Activated naive CD4-positive, alpha-beta T cell treated with anti-CD3 and anti-CD28 coated beads, Interleukin-2, amount 50 U/mL, for 24 hours (primary cell): ENCODE results near the gene UBAC1.

Experiments used
- H3K27ac Mint-ChIP-seq: one replicate; pipeline ENCODE4 v1.8.0; 2021; ENCODE audit warnings: mild to moderate bottlenecking, mixed read lengths
- H3K27me3 Mint-ChIP-seq: one replicate; pipeline ENCODE4 v1.8.0; 2021; ENCODE audit warnings: mixed read lengths
- H3K36me3 Mint-ChIP-seq: one replicate; pipeline ENCODE4 v1.8.0; 2021; ENCODE audit warnings: mixed read lengths
- H3K4me1 Mint-ChIP-seq: one replicate; pipeline ENCODE4 v1.8.0; 2021; ENCODE audit warnings: mixed read lengths
- H3K4me3 Mint-ChIP-seq: one replicate; pipeline ENCODE4 v1.8.0; 2021; ENCODE audit warnings: mild to moderate bottlenecking, mixed read lengths
- H3K9me3 Mint-ChIP-seq: one replicate; pipeline ENCODE4 v1.8.0; 2021; ENCODE audit warnings: mixed read lengths

UBAC1 gene

GRCh38 chr9:135886147-135886981 is 74.8 kb downstream of the UBAC1 start:
- Mint-ChIP-seq H3K4me3 (peak overlapping the region; percentile 82), H3K27ac (peak overlapping the region; percentile 79), H3K4me1 (peaks cover 77% of the 10 kb centered on the region), H3K9me3 (no peaks in the 10 kb centered on the region), H3K27me3 (no peaks in the 10 kb centered on the region), H3K36me3 (no peaks in the 10 kb centered on the region)

GRCh38 chr9:135885100-135885853 is 75.9 kb downstream of the UBAC1 start:
- Mint-ChIP-seq H3K27ac (peak overlapping the region; percentile 46), H3K9me3 (no peaks in the 10 kb centered on the region), H3K4me3 (peak overlapping the region; percentile 11)

GRCh38 chr9:135884328-135885035 is 76.7 kb downstream of the UBAC1 start:
- Mint-ChIP-seq H3K9me3 (no peaks in the 10 kb centered on the region), H3K36me3 (peaks cover 1% of the 10 kb centered on the region), H3K4me3 (no peak overlapping the region), H3K4me1 (peaks cover 66% of the 10 kb centered on the region), H3K27me3 (no peaks in the 10 kb centered on the region), H3K27ac (no peak overlapping the region)

More at GRCh38 chr9:135885100-135885853, 75.9 kb downstream of the UBAC1 start:
- peaks cover 67% of the 10 kb centered on the region for H3K4me1 Mint-ChIP-seq
- no peaks in the 10 kb centered on the region for H3K27me3 Mint-ChIP-seq
- no peaks in the 10 kb centered on the region for H3K36me3 Mint-ChIP-seq

- Mint-ChIP-seq H3K4me1 (peaks cover 63% of the 10 kb centered on the region), H3K27me3 (no peaks in the 10 kb centered on the region)
These were observed 77.6 kb downstream of the UBAC1 start for GRCh38 chr9:135883410-135884089.

More at GRCh38 chr9:135883410-135884089, 77.6 kb downstream of the UBAC1 start:
- H3K9me3 Mint-ChIP-seq, result no peaks in the 10 kb centered on the region
- peaks cover 3% of the 10 kb centered on the region for H3K36me3 Mint-ChIP-seq
- H3K4me3 Mint-ChIP-seq, result no peak overlapping the region
- H3K27ac Mint-ChIP-seq, result no peak overlapping the region
